ENCODE data around the gene ARL11. TPM values are rescaled to one million over a fixed set of nuclear protein-coding genes. Genes with fewer than 3 reads are reported as not detected.
A peak's percentile ranks its signal among the peaks of the same experiment; 100 is the strongest.

Gene ARL11
- total RNA-seq, 1 donor from 2014 or later, result 0.43 TPM

DNA sequence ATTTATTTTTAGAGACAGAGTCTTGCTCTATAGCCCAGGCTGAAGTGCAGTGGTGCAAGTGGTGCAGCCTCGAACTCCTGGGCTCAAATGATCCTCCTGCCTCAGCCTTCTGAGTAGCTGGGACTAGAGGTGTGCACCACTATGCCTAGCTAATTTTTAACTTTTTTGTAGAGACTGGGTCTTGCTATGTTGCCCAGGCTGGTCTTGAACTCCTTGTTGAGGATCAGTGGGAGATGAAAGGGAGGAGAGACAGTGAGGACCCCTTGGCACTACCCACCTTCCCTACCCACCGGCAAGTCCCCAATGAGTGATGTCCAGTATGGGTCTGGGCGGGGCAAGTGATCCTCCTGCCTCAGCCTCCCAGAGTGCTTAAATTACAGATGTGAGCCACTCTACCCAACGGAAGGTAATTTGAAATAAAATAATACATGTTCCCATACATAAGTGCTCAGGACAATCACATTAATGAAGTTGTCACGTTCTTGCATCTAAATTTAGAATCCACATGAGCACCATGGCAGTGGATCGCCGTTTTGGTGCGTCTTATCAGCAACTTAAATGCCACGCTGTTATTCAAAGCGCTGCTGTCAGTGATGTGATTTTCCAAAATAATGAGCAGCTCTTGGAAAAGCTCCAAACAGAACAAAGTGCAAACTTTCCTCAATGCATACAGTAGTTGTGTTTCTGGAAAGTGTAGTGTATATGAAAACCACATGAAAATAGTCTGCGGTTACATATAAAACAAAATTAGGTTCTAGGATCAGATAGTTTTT lies 5.9 kb upstream of the ARL11 start:
- no peaks in the 10 kb centered on the region for H3K9me3 ChIP-seq
- H3K27me3 ChIP-seq, result no peaks in the 10 kb centered on the region
- no peaks in the 10 kb centered on the region for H3K36me3 ChIP-seq
- no peaks in the 10 kb centered on the region for H3K4me1 ChIP-seq
- TF ChIP-seq CTCF (IDR thresholded peaks at IDR 0.05), result no peak
- DNase-seq (ENCODE audit: low spot score in 2 of 2), result no peak
- intact Hi-C loops (cut with DNase I), result no loop called here
- no peak overlapping the region for H3K27ac ChIP-seq
- no peak overlapping the region for H3K4me3 ChIP-seq

DNA sequence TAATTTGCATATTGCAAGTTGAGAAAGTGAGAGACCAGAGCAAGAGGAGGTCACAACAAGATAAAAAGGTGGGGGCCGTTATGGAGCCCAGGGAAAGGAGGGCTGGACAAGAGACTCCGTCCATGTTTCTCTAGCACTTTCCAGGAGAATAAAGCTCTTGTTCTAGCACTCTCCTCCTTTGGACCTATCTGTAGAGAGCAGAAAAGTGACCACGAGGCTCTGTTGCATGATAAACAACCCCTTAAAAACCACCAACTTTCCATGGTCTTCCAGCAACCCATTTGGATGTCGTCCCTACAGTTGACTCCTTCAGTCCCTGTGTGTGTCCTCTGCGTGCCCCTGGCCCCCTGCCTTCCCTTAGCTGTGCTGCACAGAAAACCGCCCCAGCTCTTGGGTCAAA lies 4.1 kb upstream of the ARL11 start:
- Histone ChIP-seq H3K36me3 (no peaks in the 10 kb centered on the region), H3K27ac (no peak overlapping the region), H3K27me3 (no peaks in the 10 kb centered on the region), H3K4me3 (no peak overlapping the region), H3K9me3 (no peaks in the 10 kb centered on the region), H3K4me1 (no peaks in the 10 kb centered on the region)
- no peak for DNase-seq (ENCODE audit: low spot score in 2 of 2)
- intact Hi-C loops (cut with DNase I), result no loop called here
- no peak for TF ChIP-seq CTCF (IDR thresholded peaks at IDR 0.05)

- TF ChIP-seq CTCF (IDR thresholded peaks at IDR 0.05), result no peak
- H3K36me3 ChIP-seq, result no peaks in the 10 kb centered on the region
- intact Hi-C loops (cut with DNase I), result no loop called here
- no peak overlapping the region for H3K4me3 ChIP-seq
- H3K9me3 ChIP-seq, result no peaks in the 10 kb centered on the region
- no peak for DNase-seq (ENCODE audit: low spot score in 2 of 2)
- no peaks in the 10 kb centered on the region for H3K4me1 ChIP-seq
- no peak overlapping the region for H3K27ac ChIP-seq
- H3K27me3 ChIP-seq, result no peaks in the 10 kb centered on the region
Observed at GRCh38 chr13:49625392-49626079, 2.8 kb upstream of the ARL11 start.

DNA sequence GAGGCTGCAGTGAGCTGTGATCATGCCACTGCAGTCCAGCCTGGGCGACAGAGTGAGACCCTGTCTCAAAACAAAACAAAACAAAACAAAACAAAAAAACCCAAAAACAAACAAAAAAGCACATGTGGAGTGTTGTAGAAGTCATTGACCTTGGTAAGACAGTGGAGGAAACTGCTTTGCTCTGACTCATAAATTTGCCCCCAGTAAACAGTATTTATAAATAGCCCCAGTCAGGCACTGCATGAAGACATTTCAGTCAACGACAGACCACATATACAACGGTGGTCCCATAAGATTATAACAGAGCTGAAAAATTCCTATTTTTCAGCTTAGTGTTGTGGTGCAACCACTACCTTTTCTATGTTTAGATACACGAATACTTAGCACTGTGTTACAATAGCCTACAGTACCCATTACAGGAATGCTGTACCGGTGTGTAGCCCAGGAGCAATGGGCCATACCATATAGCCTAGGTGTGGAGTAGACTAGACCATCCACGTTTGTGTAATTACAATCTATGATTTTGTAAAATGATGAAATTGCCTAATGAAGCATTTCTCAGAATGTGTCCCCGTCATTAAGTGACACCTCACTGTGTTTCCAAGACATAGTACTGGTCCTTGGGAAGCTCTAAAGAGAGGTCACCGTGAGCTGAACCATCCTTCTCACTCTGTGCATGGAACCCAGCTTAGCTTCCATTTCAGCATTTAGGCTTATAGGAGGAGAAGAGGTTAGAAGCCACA lies 1.1 kb downstream of the ARL11 start:
- Histone ChIP-seq H3K27me3 (no peaks in the 10 kb centered on the region), H3K4me1 (no peaks in the 10 kb centered on the region), H3K27ac (no peak overlapping the region), H3K36me3 (no peaks in the 10 kb centered on the region), H3K4me3 (peak overlapping the region in 1 of 2 donors; percentile 44), H3K9me3 (no peaks in the 10 kb centered on the region)
- TF ChIP-seq CTCF (IDR thresholded peaks at IDR 0.05), result no peak
- intact Hi-C loops (cut with DNase I), result no loop called here
- DNase-seq (ENCODE audit: low spot score in 2 of 2), result no peak

DNA sequence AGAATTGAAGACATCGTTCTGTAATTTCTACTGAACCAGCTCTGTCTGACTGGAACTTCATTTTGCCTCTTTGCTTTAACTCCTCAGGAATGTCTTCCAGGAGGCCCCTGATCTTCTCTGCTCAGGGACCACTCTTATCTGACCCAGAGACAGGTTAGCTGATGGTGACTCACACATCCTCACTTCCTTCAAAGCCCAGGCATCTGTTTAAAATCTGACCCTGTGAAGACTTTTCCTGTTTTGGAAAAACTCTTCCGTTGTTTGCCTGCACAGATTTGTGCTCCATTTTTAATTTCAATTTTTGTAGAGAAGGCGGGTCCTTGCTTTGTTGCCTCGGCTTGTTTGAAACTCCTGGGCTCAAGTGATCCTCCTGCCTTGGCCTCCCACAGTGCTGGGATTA lies 1.6 kb downstream of the ARL11 start:
- no peaks in the 10 kb centered on the region for H3K27me3 ChIP-seq
- no peaks in the 10 kb centered on the region for H3K4me1 ChIP-seq
- TF ChIP-seq CTCF (IDR thresholded peaks at IDR 0.05), result no peak
- no peak for DNase-seq (ENCODE audit: low spot score in 2 of 2)
- intact Hi-C loops (cut with DNase I), result no loop called here
- H3K36me3 ChIP-seq, result no peaks in the 10 kb centered on the region
- no peak overlapping the region for H3K4me3 ChIP-seq
- no peaks in the 10 kb centered on the region for H3K9me3 ChIP-seq
- H3K27ac ChIP-seq, result no peak overlapping the region

Measured in ascending aorta (tissue), 2 donors.